Heart left ventricle (tissue), 13 donors: Measurements from ENCODE around the gene KIF13A.

Experiments
- POLR2A ChIP-seq, 2 donors: fragments of 450-650 bp; IDR thresholded peaks; one replicate each; pipeline ENCODE4 v1.6.1; 2017; ENCODE audit warnings: antibody characterized with exemption in 2 of 2, mild to moderate bottlenecking in 2 of 2, moderate library complexity in 2 of 2
- TF ChIP-seq, protein P1 (sequence below), 12 donors: fragments of 200-600 bp; sonication (generic) in 4 of 12; IDR thresholded peaks; one replicate each; pipeline versions ENCODE4 v1.5.0 to v1.8.0; 2018 to 2022; ENCODE audit warnings: antibody characterized with exemption in 12 of 12, mild to moderate bottlenecking in 5 of 12
- donor health status: ischemic (EF 13 %, LVEDD 7.1; RV severe dilation, severe dysfunction).
- donor health status: DM: no; HTN: yes; CAD: no.
- donor health status: DM: no; HTN: no; CAD: no.
- donor health status: ischemic (EF 25% LVEDD 6.9; RV normal size, moderate dysfunction).
- donor health status: ischemic (EF 25% LVEDD 5.7; RV mildly dilated, moderate dysfunction).
- donor health status: ischemic (EF 35%, LVEDD 5.7; RV mildly dilated, moderate dysfunction).
- donor health status: nonischemic (EF 11% LVEDD 7.7; RV severe dilation, severe dysfunction).
- donor health status: DM: yes; HTN: yes; CAD: no.
- donor health status: PGD.
- donor health status: ischemic (EF 29% LVEDD 5.4; RV normal size, mild dysfunction).
- donor health status: nonischemic (EF 23%, LVEDD 6.1; RV moderate dilation, normal function).

DNA sequence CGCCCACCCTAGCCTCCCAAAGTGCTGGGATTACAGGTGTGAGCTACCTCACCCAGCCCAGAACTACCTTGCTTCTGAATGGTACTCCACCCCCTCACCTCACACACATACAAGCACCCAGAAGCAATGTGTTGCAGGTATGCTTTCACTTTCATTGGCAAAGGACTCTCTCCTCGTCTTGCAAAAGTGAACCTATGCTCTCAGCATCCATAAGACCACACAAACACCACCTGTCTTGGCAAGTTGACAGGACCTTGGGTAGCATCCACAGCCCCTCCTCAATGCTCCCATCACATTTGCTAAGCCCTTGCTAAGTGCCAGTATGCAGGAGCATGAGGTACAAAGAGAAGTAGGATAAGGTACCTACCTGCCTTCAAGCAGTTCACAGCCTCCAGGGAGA is 3.7 kb downstream of the KIF13A start:
- TF ChIP-seq, protein P1, sequence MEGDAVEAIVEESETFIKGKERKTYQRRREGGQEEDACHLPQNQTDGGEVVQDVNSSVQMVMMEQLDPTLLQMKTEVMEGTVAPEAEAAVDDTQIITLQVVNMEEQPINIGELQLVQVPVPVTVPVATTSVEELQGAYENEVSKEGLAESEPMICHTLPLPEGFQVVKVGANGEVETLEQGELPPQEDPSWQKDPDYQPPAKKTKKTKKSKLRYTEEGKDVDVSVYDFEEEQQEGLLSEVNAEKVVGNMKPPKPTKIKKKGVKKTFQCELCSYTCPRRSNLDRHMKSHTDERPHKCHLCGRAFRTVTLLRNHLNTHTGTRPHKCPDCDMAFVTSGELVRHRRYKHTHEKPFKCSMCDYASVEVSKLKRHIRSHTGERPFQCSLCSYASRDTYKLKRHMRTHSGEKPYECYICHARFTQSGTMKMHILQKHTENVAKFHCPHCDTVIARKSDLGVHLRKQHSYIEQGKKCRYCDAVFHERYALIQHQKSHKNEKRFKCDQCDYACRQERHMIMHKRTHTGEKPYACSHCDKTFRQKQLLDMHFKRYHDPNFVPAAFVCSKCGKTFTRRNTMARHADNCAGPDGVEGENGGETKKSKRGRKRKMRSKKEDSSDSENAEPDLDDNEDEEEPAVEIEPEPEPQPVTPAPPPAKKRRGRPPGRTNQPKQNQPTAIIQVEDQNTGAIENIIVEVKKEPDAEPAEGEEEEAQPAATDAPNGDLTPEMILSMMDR (IDR thresholded peaks at IDR 0.05), result no peak
- no peak for TF ChIP-seq POLR2A (IDR thresholded peaks at IDR 0.05)
